ENCODE results near the gene TSACC. TPM values are rescaled to one million over a fixed set of nuclear protein-coding genes. Genes with fewer than 3 reads are reported as not detected.

TSACC gene
- total RNA-seq, 1 experiment from 2014 or later: 0.51 TPM

- Histone ChIP-seq H3F3A (ENCODE audit: low read length, unreplicated experiment) (no peaks in the 10 kb centered on the region), H3K9ac (ENCODE audit: low read length) (no peak overlapping the region), H3K27ac (ENCODE audit: low read length) (no peak overlapping the region), H3K79me2 (ENCODE audit: low read length) (no peaks in the 10 kb centered on the region), H3K4me2 (ENCODE audit: low read length) (no peak overlapping the region), H2AFZ (ENCODE audit: low read length) (no peak overlapping the region), H3K4me1 (ENCODE audit: insufficient read depth, low read length) (peaks cover 12% of the 10 kb centered on the region; the same call in 1 of the 2 replicates), H3K9me2 (replicated peaks; ENCODE audit: low read length) (no peaks in the 10 kb centered on the region), H3K27me3 (ENCODE audit: low read length) (no peaks in the 10 kb centered on the region), H3K36me3 (ENCODE audit: low read depth, low read length) (no peaks in the 10 kb centered on the region), H4K20me1 (ENCODE audit: low read length) (no peaks in the 10 kb centered on the region), H3K4me3 (ENCODE audit: low read length) (no peak overlapping the region), H3K9me3 (ENCODE audit: low read length) (no peaks in the 10 kb centered on the region)
- no peak for TF ChIP-seq EZH2phosphoT487 (IDR thresholded peaks at IDR 0.05; ENCODE audit: borderline replicate concordance, low read length)
- no peak for TF ChIP-seq CTCF (conservative IDR thresholded peaks at IDR 0.05; ENCODE audit: low read depth, low read length)
- no peak for TF ChIP-seq EZH2 (IDR thresholded peaks at IDR 0.05; ENCODE audit: low read length, unreplicated experiment)
- no peak for DNase-seq
- no TSS peak for BruUV-seq (replicated peaks)
- ChIA-PET CTCF (no interaction called here), POLR2A (ENCODE audit: unreplicated experiment) (no interaction called here)
- intact Hi-C loops (cut with micrococcal nuclease): no loop called here
- ATAC-seq: no peak
These were observed 40.2 kb downstream of the TSACC start for GRCh38 chr1:156378557-156378956.

GRCh38 chr1:156379420-156380165 lies 41.3 kb downstream of the TSACC start:
- Histone ChIP-seq H3K4me1 (ENCODE audit: insufficient read depth, low read length) (peaks cover 12% of the 10 kb centered on the region; the same call in 1 of the 2 replicates), H3K27ac (ENCODE audit: low read length) (no peak overlapping the region), H3K9me2 (replicated peaks; ENCODE audit: low read length) (no peaks in the 10 kb centered on the region), H2AFZ (ENCODE audit: low read length) (peak overlapping the region; percentile 66), H3K9ac (ENCODE audit: low read length) (no peak overlapping the region), H4K20me1 (ENCODE audit: low read length) (no peaks in the 10 kb centered on the region), H3K79me2 (ENCODE audit: low read length) (no peaks in the 10 kb centered on the region), H3K9me3 (ENCODE audit: low read length) (no peaks in the 10 kb centered on the region), H3K27me3 (ENCODE audit: low read length) (no peaks in the 10 kb centered on the region), H3K4me2 (ENCODE audit: low read length) (no peak overlapping the region), H3K4me3 (ENCODE audit: low read length) (no peak overlapping the region), H3K36me3 (ENCODE audit: low read depth, low read length) (no peaks in the 10 kb centered on the region), H3F3A (ENCODE audit: low read length, unreplicated experiment) (no peaks in the 10 kb centered on the region)
- POLR2A ChIA-PET (ENCODE audit: unreplicated experiment): no interaction called here
- CTCF ChIA-PET: interaction anchor here (0.6 kb wide), 1 partner anchor 30 kb away, joined by 4 read pairs; no protein-coding TSS in a partner anchor
- peak; percentile 36 for ATAC-seq
- TF ChIP-seq EZH2phosphoT487 (IDR thresholded peaks at IDR 0.05; ENCODE audit: borderline replicate concordance, low read length): no peak
- TF ChIP-seq CTCF (conservative IDR thresholded peaks at IDR 0.05; ENCODE audit: low read depth, low read length): peak; percentile 42
- no peak for TF ChIP-seq EZH2 (IDR thresholded peaks at IDR 0.05; ENCODE audit: low read length, unreplicated experiment)
- intact Hi-C loops (cut with micrococcal nuclease): no loop called here
- no TSS peak for BruUV-seq (replicated peaks)
- peak; percentile 61 for DNase-seq

DNA sequence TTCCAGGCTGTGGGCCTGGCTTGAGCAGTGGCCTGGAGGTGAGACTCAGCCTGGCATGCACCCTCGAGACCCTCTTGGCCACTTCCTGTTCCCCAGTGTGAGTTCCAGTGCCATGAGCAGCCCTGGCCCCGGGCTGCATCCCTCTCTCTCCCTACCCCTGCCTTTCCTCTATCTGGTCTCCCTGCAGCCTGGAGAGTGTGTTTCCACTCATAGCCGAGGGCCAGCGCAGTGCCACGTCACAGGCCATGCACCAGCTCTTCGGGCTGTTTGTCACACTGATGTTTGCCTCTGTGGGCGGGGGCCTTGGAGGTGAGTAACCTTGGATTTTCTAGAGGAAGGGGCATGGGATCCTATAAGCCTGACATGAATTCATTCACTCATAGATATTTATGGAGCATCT lies 44.2 kb downstream of the TSACC start:
- Histone ChIP-seq H3K79me2 (ENCODE audit: low read length) (no peaks in the 10 kb centered on the region), H2AFZ (ENCODE audit: low read length) (peak overlapping the region; percentile 19; the same call in 1 of the 2 replicates), H3K4me2 (ENCODE audit: low read length) (no peak overlapping the region), H3K4me3 (ENCODE audit: low read length) (no peak overlapping the region), H3K27me3 (ENCODE audit: low read length) (no peaks in the 10 kb centered on the region), H3K9me3 (ENCODE audit: low read length) (no peaks in the 10 kb centered on the region), H3K9me2 (replicated peaks; ENCODE audit: low read length) (no peaks in the 10 kb centered on the region), H3K9ac (ENCODE audit: low read length) (no peak overlapping the region), H3K4me1 (ENCODE audit: insufficient read depth, low read length) (peaks cover 12% of the 10 kb centered on the region; the same call in 1 of the 2 replicates), H4K20me1 (ENCODE audit: low read length) (no peaks in the 10 kb centered on the region), H3K27ac (ENCODE audit: low read length) (no peak overlapping the region), H3K36me3 (ENCODE audit: low read depth, low read length) (no peaks in the 10 kb centered on the region), H3F3A (ENCODE audit: low read length, unreplicated experiment) (no peaks in the 10 kb centered on the region)
- BruUV-seq (replicated peaks): no TSS peak
- ATAC-seq: peak; percentile 32
- peak; percentile 42 for DNase-seq
- CTCF ChIA-PET: interaction anchor here (0.6 to 1.6 kb wide), 2 partner anchors 59 to 63 kb away, joined by 3 to 12 read pairs; no protein-coding TSS in a partner anchor
- intact Hi-C loops (cut with micrococcal nuclease): no loop called here
- no peak for TF ChIP-seq EZH2 (IDR thresholded peaks at IDR 0.05; ENCODE audit: low read length, unreplicated experiment)
- no peak for TF ChIP-seq CTCF (conservative IDR thresholded peaks at IDR 0.05; ENCODE audit: low read depth, low read length)
- no peak for TF ChIP-seq EZH2phosphoT487 (IDR thresholded peaks at IDR 0.05; ENCODE audit: borderline replicate concordance, low read length)
- POLR2A ChIA-PET (ENCODE audit: unreplicated experiment): no interaction called here
